NCI-H526 (cell line): Measurements from ENCODE around the gene TIMP3.

ENCODE experiments used
- DNase-seq, 2 experiments: peaks; one replicate each; lab custom pipeline; 2025; lab: John Stamatoyannopoulos, UW

TIMP3 gene

GRCh38 chr22:32829451-32829851 lies 27.9 kb downstream of the TIMP3 start:
- DNase-seq, result no peak

- DNase-seq, result no peak
Observed at GRCh38 chr22:32830473-32830872, 29.0 kb downstream of the TIMP3 start.

- no peak for DNase-seq
Observed at GRCh38 chr22:32830957-32831356, 29.5 kb downstream of the TIMP3 start.

GRCh38 chr22:32831584-32831983 lies 30.1 kb downstream of the TIMP3 start:
- DNase-seq, result no peak

- DNase-seq, result no peak
Observed at GRCh38 chr22:32832174-32832573, 30.7 kb downstream of the TIMP3 start.

- peak in 1 of 2 experiments; percentile 16 for DNase-seq
Observed at GRCh38 chr22:32836280-32837123, 35.0 kb downstream of the TIMP3 start.

GRCh38 chr22:32837142-32837541 lies 35.6 kb downstream of the TIMP3 start:
- DNase-seq, result no peak

GRCh38 chr22:32837803-32838202 lies 36.3 kb downstream of the TIMP3 start:
- no peak for DNase-seq

- no peak for DNase-seq
Observed at GRCh38 chr22:32839831-32840584, 38.5 kb downstream of the TIMP3 start.

- DNase-seq, result no peak
Observed at GRCh38 chr22:32841175-32841574, 39.7 kb downstream of the TIMP3 start.

- DNase-seq, result peak; percentile 13 to 26
Observed at GRCh38 chr22:32842486-32842885, 41.0 kb downstream of the TIMP3 start.

- DNase-seq, result no peak
Observed at GRCh38 chr22:32843300-32843699, 41.8 kb downstream of the TIMP3 start.

GRCh38 chr22:32844251-32844650 lies 42.7 kb downstream of the TIMP3 start:
- no peak for DNase-seq

GRCh38 chr22:32846780-32847491 lies 45.4 kb downstream of the TIMP3 start:
- DNase-seq, result no peak

- DNase-seq, result no peak
Observed at GRCh38 chr22:32848226-32848625, 46.7 kb downstream of the TIMP3 start.

GRCh38 chr22:32849501-32849900 lies 48.0 kb downstream of the TIMP3 start:
- DNase-seq, result no peak

GRCh38 chr22:32850157-32850556 lies 48.7 kb downstream of the TIMP3 start:
- DNase-seq, result no peak

- DNase-seq, result no peak
Observed at GRCh38 chr22:32850591-32851517, 49.3 kb downstream of the TIMP3 start.

GRCh38 chr22:32852395-32853251 lies 51.1 kb downstream of the TIMP3 start:
- peak in 1 of 2 experiments; percentile 59 for DNase-seq

GRCh38 chr22:32853662-32854061 lies 52.2 kb downstream of the TIMP3 start:
- no peak for DNase-seq
